Activated naive CD8-positive, alpha-beta T cell treated with anti-CD3 and anti-CD28 coated beads, Interleukin-2, amount 10 ng/mL, durations not matched to agents 7 days and 5 days (primary cell): ENCODE results near the gene CNTN1. TPM values are rescaled to one million over a fixed set of nuclear protein-coding genes. Genes with fewer than 3 reads are reported as not detected.
"Not testable (repeated sequence)": the region's sequence is repeated elsewhere in the genome, so short reads cannot be mapped to it uniquely, and the experiment has no call there.

Experiments used
- ATAC-seq: fragments of 150-1000 bp; cut with Tn5 transposase; one replicate; pipeline ENCODE4 v1.10.0; 2021; ENCODE audit warnings: low read depth, moderate library complexity
- POLR2A ChIA-PET: fragments of 350-600 bp; sonication (Branson Sonifier 250); formaldehyde crosslinking; loops from one replicate; lab custom pipeline; 2021; ENCODE audit warnings: antibody characterized with exemption; lab: Charles Lee
- DNase-seq: peaks from one replicate; pipeline ENCODE4 v3.0.0; 2021
- H3K27ac Mint-ChIP-seq: one replicate; pipeline ENCODE4 v1.8.0; 2022; ENCODE audit warnings: mild to moderate bottlenecking, mixed read lengths
- H3K27me3 Mint-ChIP-seq: one replicate; pipeline ENCODE4 v1.8.0; 2022; ENCODE audit warnings: mild to moderate bottlenecking, moderate library complexity, mixed read lengths
- H3K36me3 Mint-ChIP-seq: one replicate; pipeline ENCODE4 v1.8.0; 2021; ENCODE audit warnings: mild to moderate bottlenecking, mixed read lengths
- H3K4me1 Mint-ChIP-seq: one replicate; pipeline ENCODE4 v1.8.0; 2021; ENCODE audit warnings: mixed read lengths
- H3K4me3 Mint-ChIP-seq: one replicate; pipeline ENCODE4 v1.8.0; 2022; ENCODE audit warnings: mild to moderate bottlenecking, moderate library complexity, mixed read lengths
- H3K9me3 Mint-ChIP-seq: one replicate; pipeline ENCODE4 v1.8.0; 2021; ENCODE audit warnings: mixed read lengths
- total RNA-seq, 2 experiments: library from RNA; stranded (reverse); gene quantifications; one replicate each; pipeline ENCODE4 v1.2.3, GENCODE V29; 2021

The CNTN1 gene
- total RNA-seq, 2 experiments from 2014 or later: not detected

DNA sequence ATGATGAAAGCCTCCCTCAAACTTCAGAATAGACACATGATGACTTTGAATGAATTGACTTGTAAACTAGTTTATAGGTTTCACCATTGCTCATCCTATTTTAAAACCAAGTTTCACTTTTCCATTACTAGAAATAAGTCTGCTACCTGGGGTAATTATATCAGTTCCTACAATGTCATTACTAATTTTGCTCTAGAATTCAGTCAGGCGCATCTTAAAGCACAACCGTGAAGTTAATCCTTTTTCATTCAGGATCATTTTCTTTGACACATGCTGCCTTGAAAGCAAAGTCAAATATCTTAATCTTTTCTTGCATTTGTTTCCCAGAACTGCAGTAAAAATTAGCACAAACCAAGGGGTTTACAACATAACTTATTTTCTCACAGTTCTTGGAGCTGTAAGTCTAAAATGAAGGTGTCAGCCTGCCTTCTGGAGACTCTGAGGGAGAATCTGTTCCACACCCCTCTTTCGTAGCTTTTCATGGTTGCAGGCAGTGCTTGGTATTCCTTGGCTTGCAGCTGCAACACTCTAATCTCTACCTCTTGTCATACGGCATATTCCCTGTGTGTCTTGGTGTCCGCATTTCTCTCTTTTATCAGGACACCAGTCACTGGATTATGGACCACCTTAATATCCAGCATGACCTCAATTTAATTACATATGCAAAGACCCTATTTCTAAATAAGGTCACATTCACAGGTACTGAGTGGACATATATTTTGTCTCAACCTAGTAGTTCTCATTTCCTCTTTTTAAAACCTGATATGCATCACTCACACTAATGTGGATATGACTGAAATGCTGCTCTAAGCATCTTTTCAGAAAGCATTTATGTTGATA is 381.6 kb downstream of the CNTN1 start:
- DNase-seq (no peak), ATAC-seq (no peak)
- no peak overlapping the region for H3K27ac Mint-ChIP-seq
- H3K4me3 Mint-ChIP-seq: no peak overlapping the region
- H3K36me3 Mint-ChIP-seq: no peaks in the 10 kb centered on the region
- POLR2A ChIA-PET: no interaction called here
- no peaks in the 10 kb centered on the region for H3K9me3 Mint-ChIP-seq
- H3K4me1 Mint-ChIP-seq: no peaks in the 10 kb centered on the region
- H3K27me3 Mint-ChIP-seq: no peaks in the 10 kb centered on the region

DNA sequence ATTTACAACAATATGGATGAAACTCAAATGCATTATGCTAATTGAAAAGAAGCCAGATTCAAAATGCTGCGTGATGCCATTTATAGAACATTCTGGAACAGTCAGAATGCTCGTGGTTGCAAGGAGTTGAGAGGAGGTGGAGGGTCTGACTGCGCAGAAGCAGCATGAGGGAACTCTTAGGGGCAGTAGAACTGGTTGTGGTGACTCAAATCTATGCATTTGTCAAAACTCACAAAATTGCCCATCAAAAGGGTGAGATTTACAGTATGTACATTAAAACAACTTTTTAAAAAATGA is 382.2 kb downstream of the CNTN1 start:
- no peak overlapping the region for H3K27ac Mint-ChIP-seq
- H3K4me1 Mint-ChIP-seq: no peaks in the 10 kb centered on the region
- DNase-seq (no peak), ATAC-seq (no peak)
- no peaks in the 10 kb centered on the region for H3K27me3 Mint-ChIP-seq
- no peaks in the 10 kb centered on the region for H3K9me3 Mint-ChIP-seq
- no peaks in the 10 kb centered on the region for H3K36me3 Mint-ChIP-seq
- H3K4me3 Mint-ChIP-seq: no peak overlapping the region
- POLR2A ChIA-PET: no interaction called here

DNA sequence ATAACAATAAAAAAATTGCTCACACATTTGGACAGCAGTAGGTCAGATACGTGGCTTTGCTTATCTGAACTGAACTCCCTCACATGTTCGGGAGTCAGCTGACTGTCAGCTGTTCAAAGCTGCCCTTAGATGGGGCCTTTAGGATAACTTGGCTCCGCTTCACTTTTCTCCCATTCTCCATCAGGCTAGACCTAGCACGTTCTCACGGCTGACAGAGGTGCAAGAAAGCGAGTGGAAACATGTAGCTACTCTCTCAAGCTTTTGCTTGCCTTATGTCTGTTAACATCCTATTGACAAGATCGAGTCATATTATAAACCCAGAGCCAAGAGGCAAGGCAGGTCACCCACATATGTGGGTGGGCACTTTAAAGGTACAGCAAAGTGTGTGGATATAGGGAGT is 383.9 kb downstream of the CNTN1 start:
- Mint-ChIP-seq H3K27me3 (no peaks in the 10 kb centered on the region), H3K4me3 (no peak overlapping the region), H3K27ac (no peak overlapping the region), H3K36me3 (no peaks in the 10 kb centered on the region), H3K4me1 (no peaks in the 10 kb centered on the region), H3K9me3 (peaks cover 3% of the 10 kb centered on the region)
- ATAC-seq (no peak), DNase-seq (no peak)
- POLR2A ChIA-PET: no interaction called here

DNA sequence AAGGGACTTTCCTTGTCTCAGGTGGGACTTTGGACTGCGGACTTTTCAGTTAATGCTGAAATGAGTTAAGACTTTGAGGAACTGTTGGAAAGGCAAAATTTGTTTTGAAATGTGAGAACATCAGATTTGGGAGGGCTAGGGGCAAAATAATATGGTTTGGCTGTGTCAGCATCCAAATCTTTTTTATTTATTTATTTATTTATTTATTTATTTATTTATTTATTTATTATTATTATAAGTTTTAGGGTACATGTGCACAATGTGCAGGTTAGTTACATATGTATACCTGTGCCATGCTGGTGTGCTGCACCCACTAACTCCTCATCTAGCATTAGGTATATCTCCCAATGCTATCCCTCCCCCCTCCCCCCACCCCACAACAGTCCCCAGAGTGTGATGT is 389.0 kb downstream of the CNTN1 start:
- H3K27ac Mint-ChIP-seq, ATAC-seq, H3K36me3 Mint-ChIP-seq, DNase-seq, POLR2A ChIA-PET, H3K4me1 Mint-ChIP-seq, H3K9me3 Mint-ChIP-seq, H3K4me3 Mint-ChIP-seq, H3K27me3 Mint-ChIP-seq: not testable (repeated sequence)

DNA sequence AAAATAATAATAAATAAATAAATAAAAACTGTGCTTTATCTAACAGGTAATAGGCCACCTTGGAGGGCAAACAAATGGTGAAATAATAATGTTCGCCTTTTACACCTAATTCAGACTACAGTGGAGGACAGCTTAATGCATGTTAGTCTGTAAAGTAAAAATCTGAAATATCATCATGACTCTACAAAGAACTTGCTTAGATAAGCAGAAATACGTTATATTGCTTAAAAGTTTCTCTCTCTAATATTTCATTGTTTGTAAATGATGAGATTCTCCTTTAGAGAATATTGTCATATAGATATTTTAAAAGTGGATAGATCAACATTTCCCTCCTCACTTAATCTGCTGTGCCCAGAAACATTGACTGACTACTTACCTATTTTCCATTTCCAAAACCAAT is 397.2 kb downstream of the CNTN1 start:
- no peaks in the 10 kb centered on the region for H3K36me3 Mint-ChIP-seq
- no peaks in the 10 kb centered on the region for H3K27me3 Mint-ChIP-seq
- POLR2A ChIA-PET: no interaction called here
- no peaks in the 10 kb centered on the region for H3K4me1 Mint-ChIP-seq
- H3K4me3 Mint-ChIP-seq: no peak overlapping the region
- ATAC-seq (no peak), DNase-seq (no peak)
- H3K27ac Mint-ChIP-seq: no peak overlapping the region
- H3K9me3 Mint-ChIP-seq: peaks cover 7% of the 10 kb centered on the region

DNA sequence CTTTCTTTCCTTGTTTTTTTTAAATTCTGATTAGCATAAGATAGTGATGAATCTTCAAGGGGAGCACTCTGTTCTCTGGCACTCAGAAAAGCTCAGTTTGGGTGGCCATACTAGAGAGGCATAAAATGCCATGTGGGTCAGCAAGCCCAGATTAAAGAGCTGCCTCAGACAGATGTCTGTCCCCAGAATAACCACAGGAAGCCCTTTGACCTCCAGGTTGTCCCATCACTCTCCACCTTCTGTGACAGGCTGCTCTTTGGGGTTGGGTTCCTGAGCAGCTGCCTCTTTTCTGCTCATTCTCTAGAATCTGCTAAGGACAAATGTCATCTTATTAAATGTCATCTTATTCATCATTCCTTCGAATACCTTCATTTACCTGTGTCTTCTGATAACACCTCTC is 399.9 kb downstream of the CNTN1 start:
- no peak for ATAC-seq
- DNase-seq: no peak
- Mint-ChIP-seq H3K36me3 (no peaks in the 10 kb centered on the region), H3K4me1 (no peaks in the 10 kb centered on the region), H3K4me3 (no peak overlapping the region), H3K9me3 (peaks cover 4% of the 10 kb centered on the region), H3K27ac (no peak overlapping the region), H3K27me3 (no peaks in the 10 kb centered on the region)
- POLR2A ChIA-PET: no interaction called here

DNA sequence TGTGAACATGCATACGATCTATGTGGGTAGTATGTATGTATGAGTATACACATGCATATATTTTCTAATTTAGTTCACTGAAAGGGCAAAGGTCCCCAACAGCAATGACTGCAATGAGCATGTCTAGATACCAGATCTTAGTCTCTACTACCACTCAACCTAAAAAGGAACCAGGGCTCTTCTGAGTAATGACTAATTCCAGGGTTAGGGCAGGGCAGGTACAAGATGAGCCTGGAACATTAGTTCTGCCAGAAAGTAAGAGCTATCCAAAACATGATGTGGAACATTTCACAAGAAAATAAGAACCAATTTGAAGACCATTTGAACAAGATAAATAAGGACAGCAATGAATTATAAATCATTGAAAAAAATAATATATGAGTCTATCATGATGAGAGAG is 404.6 kb downstream of the CNTN1 start:
- Mint-ChIP-seq H3K9me3 (no peaks in the 10 kb centered on the region), H3K4me3 (no peak overlapping the region), H3K36me3 (no peaks in the 10 kb centered on the region), H3K27me3 (no peaks in the 10 kb centered on the region), H3K4me1 (no peaks in the 10 kb centered on the region), H3K27ac (no peak overlapping the region)
- DNase-seq (no peak), ATAC-seq (no peak)
- POLR2A ChIA-PET: no interaction called here

DNA sequence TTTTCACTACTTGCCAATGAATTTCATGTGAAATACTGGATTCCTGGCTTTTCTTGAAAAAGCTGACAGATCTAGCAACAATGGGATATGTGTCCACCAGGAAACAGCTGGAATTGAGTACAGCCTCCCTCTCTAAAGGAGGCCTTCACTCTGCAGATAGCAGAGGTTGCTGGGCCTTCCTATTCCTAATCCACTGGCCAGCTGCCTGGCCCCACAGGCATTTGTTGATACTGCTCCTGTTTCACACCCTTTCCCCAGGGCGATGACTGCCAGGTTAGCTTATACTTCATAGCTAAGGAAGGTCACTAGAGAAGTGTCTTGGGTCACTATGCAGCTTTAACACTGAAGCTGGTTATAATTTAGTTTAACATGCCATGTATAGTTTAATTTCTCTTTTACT is 408.3 kb downstream of the CNTN1 start:
- no peak overlapping the region for H3K27ac Mint-ChIP-seq
- POLR2A ChIA-PET: no interaction called here
- no peak overlapping the region for H3K4me3 Mint-ChIP-seq
- H3K36me3 Mint-ChIP-seq: no peaks in the 10 kb centered on the region
- H3K4me1 Mint-ChIP-seq: no peaks in the 10 kb centered on the region
- ATAC-seq (no peak), DNase-seq (no peak)
- H3K27me3 Mint-ChIP-seq: no peaks in the 10 kb centered on the region
- H3K9me3 Mint-ChIP-seq: no peaks in the 10 kb centered on the region

DNA sequence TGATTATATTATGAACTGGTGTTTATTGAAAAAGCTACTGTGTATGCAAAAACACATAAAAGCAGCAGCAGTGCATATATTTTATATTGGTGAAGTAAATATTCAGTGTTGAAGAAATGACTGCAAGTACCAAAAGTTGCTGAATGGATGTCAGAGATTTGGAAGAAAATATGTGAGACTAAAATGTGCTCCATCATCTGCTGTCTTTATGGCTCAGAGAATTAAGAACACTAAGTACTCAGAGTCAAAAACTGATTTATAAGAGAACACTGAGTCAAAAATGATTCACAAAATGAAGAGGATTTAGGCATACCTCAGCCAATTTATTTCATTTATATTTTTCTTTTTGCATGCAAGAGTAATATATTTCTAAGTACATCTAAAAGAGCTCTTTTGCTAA is 409.6 kb downstream of the CNTN1 start:
- Mint-ChIP-seq H3K27ac (no peak overlapping the region), H3K4me1 (no peaks in the 10 kb centered on the region), H3K36me3 (no peaks in the 10 kb centered on the region), H3K9me3 (no peaks in the 10 kb centered on the region), H3K27me3 (no peaks in the 10 kb centered on the region), H3K4me3 (no peak overlapping the region)
- DNase-seq (no peak), ATAC-seq (no peak)
- POLR2A ChIA-PET: no interaction called here

DNA sequence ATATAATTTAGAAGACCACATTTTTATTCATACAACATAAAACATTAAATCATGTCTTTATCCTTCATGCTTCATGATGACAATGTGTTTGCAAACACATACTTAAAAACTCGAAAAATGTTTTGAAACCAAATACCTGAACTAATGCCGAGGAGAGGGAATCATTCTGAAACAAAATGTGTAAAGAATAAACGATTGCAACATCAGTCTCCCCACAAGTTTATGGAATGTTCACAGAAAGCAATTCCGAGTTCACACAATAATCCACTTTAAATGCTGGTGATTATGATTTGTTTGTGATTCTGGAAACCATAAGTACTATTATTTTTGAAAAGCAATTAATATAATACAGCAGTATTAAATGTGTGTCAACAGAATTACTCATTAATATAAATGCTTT is 411.4 kb downstream of the CNTN1 start:
- POLR2A ChIA-PET: no interaction called here
- no peaks in the 10 kb centered on the region for H3K27me3 Mint-ChIP-seq
- no peaks in the 10 kb centered on the region for H3K36me3 Mint-ChIP-seq

DNA sequence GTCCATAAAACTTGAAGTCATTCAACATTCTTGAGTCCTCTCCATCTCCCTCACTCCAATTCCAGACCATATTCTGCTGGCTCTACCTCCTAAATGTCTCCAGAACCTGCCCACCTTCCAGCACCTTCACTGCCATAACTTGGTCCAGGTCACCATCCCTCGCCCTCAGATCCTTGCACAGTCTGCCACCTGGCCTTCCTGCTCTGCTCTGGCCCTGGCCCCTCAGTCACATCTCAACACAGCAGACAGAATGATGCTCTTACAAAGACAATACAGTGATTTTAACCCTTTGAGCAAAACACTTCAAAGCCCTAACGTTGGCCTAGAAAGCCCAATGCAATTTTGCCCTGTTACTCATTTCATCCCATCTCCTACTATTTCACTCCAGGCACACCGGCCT is 414.1 kb downstream of the CNTN1 start:
- no peaks in the 10 kb centered on the region for H3K9me3 Mint-ChIP-seq
- POLR2A ChIA-PET: no interaction called here

More for the DNA sequence above, 411.4 kb downstream of the CNTN1 start:
- Mint-ChIP-seq H3K9me3 (no peaks in the 10 kb centered on the region), H3K4me1 (no peaks in the 10 kb centered on the region), H3K27ac (no peak overlapping the region), H3K4me3 (no peak overlapping the region)
- ATAC-seq (no peak), DNase-seq (no peak)

DNA sequence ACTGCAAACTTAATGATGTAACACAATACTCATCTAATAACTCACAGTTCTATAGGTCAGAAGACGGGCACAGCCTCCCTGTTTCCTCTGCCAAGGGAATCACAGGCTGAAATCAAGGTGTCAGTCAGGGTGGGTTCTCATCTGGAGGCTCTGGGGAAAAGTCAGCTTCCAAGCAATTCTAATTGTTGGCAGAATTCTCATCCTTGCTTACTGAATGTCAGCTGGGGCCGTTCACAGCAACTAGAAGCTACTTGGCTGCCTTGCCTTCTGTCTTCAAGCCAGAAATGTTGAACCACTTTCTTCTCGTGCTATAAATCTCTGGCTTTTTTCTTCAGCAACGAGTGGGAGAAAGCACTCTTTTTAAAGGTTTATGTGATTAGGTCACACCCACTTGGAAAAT is 415.8 kb downstream of the CNTN1 start:
- Mint-ChIP-seq H3K27me3 (no peaks in the 10 kb centered on the region), H3K9me3 (no peaks in the 10 kb centered on the region), H3K27ac (no peak overlapping the region), H3K36me3 (no peaks in the 10 kb centered on the region), H3K4me1 (no peaks in the 10 kb centered on the region), H3K4me3 (no peak overlapping the region)
- no peak for ATAC-seq
- no peak for DNase-seq
- POLR2A ChIA-PET: no interaction called here

More for the DNA sequence above, 414.1 kb downstream of the CNTN1 start:
- no peaks in the 10 kb centered on the region for H3K27me3 Mint-ChIP-seq
- no peak overlapping the region for H3K4me3 Mint-ChIP-seq
- no peak overlapping the region for H3K27ac Mint-ChIP-seq
- no peak for ATAC-seq
- no peak for DNase-seq
- no peaks in the 10 kb centered on the region for H3K4me1 Mint-ChIP-seq
- H3K36me3 Mint-ChIP-seq: no peaks in the 10 kb centered on the region

DNA sequence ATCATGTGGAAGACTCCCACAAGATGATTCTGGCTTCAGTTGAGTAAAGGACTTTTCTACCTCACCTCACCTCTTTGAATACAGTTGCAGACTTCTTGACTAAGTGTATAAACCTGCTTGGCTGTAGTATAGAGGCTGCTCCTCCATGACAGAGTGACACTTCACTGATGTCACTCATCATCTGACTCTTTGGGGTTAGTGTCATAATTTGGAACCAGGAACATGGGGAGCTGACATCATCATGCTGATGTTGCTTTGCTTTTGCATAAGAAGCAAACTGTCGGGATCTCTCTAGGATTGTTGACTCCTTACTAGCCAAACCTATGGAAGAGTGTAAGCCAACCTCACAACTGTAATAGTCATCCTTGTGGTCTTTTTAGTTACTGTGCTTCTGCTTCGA is 420.7 kb downstream of the CNTN1 start:
- H3K36me3 Mint-ChIP-seq: no peaks in the 10 kb centered on the region
- H3K4me1 Mint-ChIP-seq: no peaks in the 10 kb centered on the region
- DNase-seq (no peak), ATAC-seq (no peak)
- POLR2A ChIA-PET: no interaction called here
- H3K9me3 Mint-ChIP-seq: peaks cover 3% of the 10 kb centered on the region
- no peak overlapping the region for H3K4me3 Mint-ChIP-seq
- no peaks in the 10 kb centered on the region for H3K27me3 Mint-ChIP-seq
- no peak overlapping the region for H3K27ac Mint-ChIP-seq

DNA sequence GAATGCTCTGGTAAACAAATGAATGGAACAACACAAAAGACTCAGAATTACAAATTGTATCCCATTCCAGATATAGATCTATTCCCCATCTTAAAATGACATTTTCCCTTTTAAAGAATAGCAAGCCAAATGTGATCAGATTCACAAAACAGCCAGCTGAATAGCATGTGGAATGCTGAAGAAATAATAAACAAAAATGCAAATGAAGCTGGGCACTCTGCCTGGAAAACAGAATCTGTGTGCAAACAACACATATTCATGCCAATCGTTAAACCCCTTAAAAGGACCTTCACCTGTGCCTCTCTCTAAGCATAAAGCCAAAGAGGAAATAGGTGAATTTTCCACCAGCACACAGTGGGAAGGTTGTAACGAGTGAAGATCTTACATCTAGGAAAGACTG is 428.0 kb downstream of the CNTN1 start:
- POLR2A ChIA-PET: no interaction called here
- no peaks in the 10 kb centered on the region for H3K9me3 Mint-ChIP-seq
- H3K4me1 Mint-ChIP-seq: no peaks in the 10 kb centered on the region
- ATAC-seq (no peak), DNase-seq (no peak)
- H3K27me3 Mint-ChIP-seq: no peaks in the 10 kb centered on the region
- no peak overlapping the region for H3K27ac Mint-ChIP-seq
- no peak overlapping the region for H3K4me3 Mint-ChIP-seq
- H3K36me3 Mint-ChIP-seq: no peaks in the 10 kb centered on the region

DNA sequence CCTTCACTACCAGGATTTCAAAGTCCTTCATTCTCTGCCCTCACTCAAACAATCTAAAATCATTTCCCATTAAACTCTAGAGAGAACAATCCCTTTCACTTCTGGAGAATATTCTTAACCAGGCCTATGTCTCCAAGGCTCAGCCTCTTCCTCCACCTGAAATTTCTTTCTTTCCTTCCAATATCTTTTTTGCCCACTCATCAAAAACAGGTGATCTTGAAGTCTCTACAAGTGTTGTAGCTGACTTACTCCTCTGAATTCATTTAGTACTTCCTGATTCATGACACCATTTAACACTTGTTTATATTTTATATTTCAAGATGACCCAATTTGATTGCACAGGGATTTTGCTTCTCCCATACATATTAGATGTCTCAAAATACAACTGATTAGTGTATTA is 429.1 kb downstream of the CNTN1 start:
- Mint-ChIP-seq H3K36me3 (no peaks in the 10 kb centered on the region), H3K27me3 (no peaks in the 10 kb centered on the region), H3K9me3 (no peaks in the 10 kb centered on the region), H3K27ac (no peak overlapping the region), H3K4me1 (no peaks in the 10 kb centered on the region), H3K4me3 (no peak overlapping the region)
- ATAC-seq (no peak), DNase-seq (no peak)
- POLR2A ChIA-PET: no interaction called here
